HG02943 (cell line): Measurements from ENCODE around the gene GCN1.

ENCODE experiments used
- ATAC-seq: cut with Tn5 transposase; IDR thresholded peaks from one replicate; pipeline ENCODE4 v1.9.1; 2021; ENCODE audit warnings: mild to moderate bottlenecking, low read depth, moderate library complexity; ENCODE audit not compliant: unreplicated experiment

Gene GCN1

DNA sequence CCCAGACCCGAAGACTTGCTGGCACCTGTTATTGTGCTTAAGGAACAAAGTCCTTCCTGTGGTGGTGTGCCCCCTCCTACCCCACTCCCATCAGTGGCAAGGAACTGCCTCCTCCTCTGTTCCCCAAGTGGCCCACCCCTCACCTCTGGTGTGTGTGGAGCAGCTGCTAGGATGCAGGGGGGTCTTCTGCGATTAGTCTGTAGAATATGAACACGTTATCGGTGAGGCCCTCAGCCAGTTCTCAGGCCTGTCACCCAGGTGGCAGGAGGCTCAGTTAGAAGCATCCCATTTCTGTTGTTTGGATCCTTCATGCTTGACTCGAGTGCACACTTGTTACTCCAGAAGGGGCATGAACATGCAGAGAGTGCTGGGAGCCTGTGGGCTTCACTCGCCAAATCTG is 117.3 kb downstream of the GCN1 start:
- no peak for ATAC-seq
